MM.1S (cell line): ENCODE results near the gene NLRP12.
"Not testable (repeated sequence)": the region's sequence is repeated elsewhere in the genome, so short reads cannot be mapped to it uniquely, and the experiment has no call there.

Experiments used
- DNase-seq: peaks from one replicate; pipeline ENCODE4 v3.0.0-alpha.2; 2015
- H2AFZ ChIP-seq: fragments of 300-600 bp; sonication (generic); 2 replicates; pipeline ENCODE4 v1.6.0; 2016; ENCODE audit warnings: antibody characterized with exemption, low read length
- H3F3A ChIP-seq: fragments of 300-600 bp; sonication (generic); 2 replicates; pipeline ENCODE4 v1.6.1; 2016; ENCODE audit warnings: mild to moderate bottlenecking, antibody characterized with exemption, low read length, moderate library complexity, mixed read lengths; ENCODE audit not compliant: insufficient read depth
- H3K27ac ChIP-seq: fragments of 300-600 bp; sonication (generic); 2 replicates; pipeline ENCODE4 v1.5.1; 2016; ENCODE audit warnings: mild to moderate bottlenecking, low read length
- H3K27me3 ChIP-seq: fragments of 300-600 bp; sonication (generic); replicated peaks from 2 replicates; pipeline ENCODE4 v1.6.0; 2016; ENCODE audit warnings: low read length; ENCODE audit not compliant: insufficient read depth
- H3K36me3 ChIP-seq: fragments of 300-600 bp; sonication (generic); replicated peaks from 2 replicates; pipeline ENCODE4 v1.6.1; 2016; ENCODE audit warnings: mild to moderate bottlenecking, low read length, mixed read lengths; ENCODE audit not compliant: insufficient read depth
- H3K4me1 ChIP-seq: fragments of 300-600 bp; sonication (generic); 2 replicates; pipeline ENCODE4 v1.6.1; 2016; ENCODE audit warnings: low read length, mixed read lengths
- H3K4me2 ChIP-seq: fragments of 300-600 bp; sonication (generic); 2 replicates; pipeline ENCODE4 v1.6.0; 2016; ENCODE audit warnings: low read depth, low read length
- H3K4me3 ChIP-seq: fragments of 300-600 bp; sonication (generic); 2 replicates; pipeline ENCODE4 v1.5.1; 2016; ENCODE audit warnings: low read length, mixed read lengths
- H3K79me2 ChIP-seq: fragments of 300-600 bp; sonication (generic); 2 replicates; pipeline ENCODE4 v1.6.1; 2016; ENCODE audit warnings: mixed run types, low read length, mixed read lengths
- H3K9ac ChIP-seq: fragments of 300-600 bp; sonication (generic); 2 replicates; pipeline ENCODE4 v1.6.1; 2016; ENCODE audit warnings: low read length, mixed read lengths
- H3K9me2 ChIP-seq: fragments of 300-600 bp; sonication (generic); replicated peaks from 2 replicates; pipeline ENCODE4 v1.6.1; 2016; ENCODE audit warnings: mild to moderate bottlenecking, low read length, mixed read lengths; ENCODE audit not compliant: insufficient read depth
- H3K9me3 ChIP-seq: fragments of 300-600 bp; sonication (generic); replicated peaks from 2 replicates; pipeline ENCODE4 v1.6.1; 2016; ENCODE audit warnings: mild to moderate bottlenecking, low read length, mixed read lengths; ENCODE audit not compliant: insufficient read depth
- H4K20me1 ChIP-seq: fragments of 300-600 bp; sonication (generic); 2 replicates; pipeline ENCODE4 v1.6.1; 2016; ENCODE audit warnings: mild to moderate bottlenecking, low read length, moderate library complexity, mixed read lengths; ENCODE audit not compliant: insufficient read depth
- CTCF ChIP-seq: fragments of 300-600 bp; sonication (generic); IDR thresholded peaks from 2 replicates; pipeline ENCODE4 v1.5.1; 2016; ENCODE audit warnings: antibody characterized with exemption, low read length, mixed read lengths
- EZH2 ChIP-seq: fragments of 300-600 bp; sonication (generic); optimal IDR thresholded peaks from 2 replicates; pipeline ENCODE3; 2017; ENCODE audit warnings: low read depth, mild to moderate bottlenecking, antibody characterized with exemption, low read length, mixed read lengths
- EZH2phosphoT487 ChIP-seq: fragments of 300-600 bp; sonication (generic); IDR thresholded peaks from 2 replicates; pipeline ENCODE4 v1.6.1; 2018; ENCODE audit warnings: antibody characterized with exemption, low read length

The NLRP12 gene

GRCh38 chr19:53787266-53787665 is 36.8 kb downstream of the NLRP12 start:
- Histone ChIP-seq H3K9me3 (no peaks in the 10 kb centered on the region), H3K9ac (no peak overlapping the region), H3K4me1 (no peaks in the 10 kb centered on the region), H3F3A (no peaks in the 10 kb centered on the region), H3K4me3 (no peak overlapping the region), H3K27me3 (no peaks in the 10 kb centered on the region), H2AFZ (no peak overlapping the region), H4K20me1 (no peaks in the 10 kb centered on the region), H3K4me2 (no peak overlapping the region), H3K27ac (no peak overlapping the region), H3K79me2 (no peaks in the 10 kb centered on the region), H3K9me2 (no peaks in the 10 kb centered on the region), H3K36me3 (no peaks in the 10 kb centered on the region)
- no peak for DNase-seq
- TF ChIP-seq EZH2 (no peak), EZH2phosphoT487 (no peak)

GRCh38 chr19:53786744-53787143 is 37.4 kb downstream of the NLRP12 start:
- no peaks in the 10 kb centered on the region for H3K27me3 ChIP-seq
- no peak for DNase-seq
- no peaks in the 10 kb centered on the region for H3F3A ChIP-seq
- no peaks in the 10 kb centered on the region for H3K36me3 ChIP-seq
- no peak overlapping the region for H3K4me2 ChIP-seq
- no peaks in the 10 kb centered on the region for H3K9me3 ChIP-seq
- H3K27ac ChIP-seq: no peak overlapping the region
- no peak overlapping the region for H3K9ac ChIP-seq
- H3K4me3 ChIP-seq: no peak overlapping the region
- H2AFZ ChIP-seq: no peak overlapping the region
- TF ChIP-seq CTCF (no peak), EZH2 (no peak), EZH2phosphoT487 (no peak)
- no peaks in the 10 kb centered on the region for H3K79me2 ChIP-seq
- no peaks in the 10 kb centered on the region for H3K4me1 ChIP-seq
- no peaks in the 10 kb centered on the region for H3K9me2 ChIP-seq
- no peaks in the 10 kb centered on the region for H4K20me1 ChIP-seq

GRCh38 chr19:53785196-53785889 is 38.8 kb downstream of the NLRP12 start:
- Histone ChIP-seq H3K36me3 (no peaks in the 10 kb centered on the region), H3K9me3 (no peaks in the 10 kb centered on the region), H3K4me3 (no peak overlapping the region), H3K9me2 (no peaks in the 10 kb centered on the region), H3K4me1 (no peaks in the 10 kb centered on the region), H3K4me2 (no peak overlapping the region), H3F3A (no peaks in the 10 kb centered on the region), H4K20me1 (no peaks in the 10 kb centered on the region), H3K9ac (no peak overlapping the region), H3K27ac (no peak overlapping the region), H3K27me3 (no peaks in the 10 kb centered on the region), H3K79me2 (no peaks in the 10 kb centered on the region), H2AFZ (no peak overlapping the region)
- no peak for DNase-seq
- no peak for TF ChIP-seq CTCF
- TF ChIP-seq EZH2phosphoT487: no peak
- no peak for TF ChIP-seq EZH2

- Histone ChIP-seq H3K36me3 (no peaks in the 10 kb centered on the region), H3K27ac (no peak overlapping the region), H3K9me3 (no peaks in the 10 kb centered on the region), H3K27me3 (no peaks in the 10 kb centered on the region), H3K4me1 (no peaks in the 10 kb centered on the region), H4K20me1 (no peaks in the 10 kb centered on the region), H3K4me2 (no peak overlapping the region), H2AFZ (no peak overlapping the region), H3K79me2 (no peaks in the 10 kb centered on the region), H3K9ac (no peak overlapping the region), H3F3A (no peaks in the 10 kb centered on the region), H3K4me3 (no peak overlapping the region), H3K9me2 (no peaks in the 10 kb centered on the region)
- TF ChIP-seq EZH2 (no peak), EZH2phosphoT487 (no peak), CTCF (no peak)
- no peak for DNase-seq
Measured at GRCh38 chr19:53782698-53783097, 41.4 kb downstream of the NLRP12 start.

GRCh38 chr19:53781332-53781731 is 42.8 kb downstream of the NLRP12 start:
- not testable (repeated sequence) for H3K9me3 ChIP-seq, H3K4me2 ChIP-seq, H3K9ac ChIP-seq, H3K27ac ChIP-seq, H3K4me3 ChIP-seq, H4K20me1 ChIP-seq, H3K9me2 ChIP-seq, H3K36me3 ChIP-seq, H3K4me1 ChIP-seq, H3K27me3 ChIP-seq, H2AFZ ChIP-seq, H3K79me2 ChIP-seq, DNase-seq, H3F3A ChIP-seq
